Measurements from ENCODE around the gene SIGLEC12.
"Not testable (repeated sequence)": the region's sequence is repeated elsewhere in the genome, so short reads cannot be mapped to it uniquely, and the experiment has no call there.

The SIGLEC12 gene

GRCh38 chr19:51458051-51458645, 43.5 kb downstream of the SIGLEC12 start, which contains the start of gene SIGLEC8:
Gene SIGLEC8 (minus strand): TSS chr19:51458454. CDS start chr19:51458387, 67 bp downstream.
- no peak for DNase-seq (ENCODE audit: low read depth)

GRCh38 chr19:51457351-51458013, 44.1 kb downstream of the SIGLEC12 start:
- no peak for DNase-seq (ENCODE audit: low read depth)

GRCh38 chr19:51456541-51457290, 44.9 kb downstream of the SIGLEC12 start:
- no peak for DNase-seq (ENCODE audit: low read depth)

DNA sequence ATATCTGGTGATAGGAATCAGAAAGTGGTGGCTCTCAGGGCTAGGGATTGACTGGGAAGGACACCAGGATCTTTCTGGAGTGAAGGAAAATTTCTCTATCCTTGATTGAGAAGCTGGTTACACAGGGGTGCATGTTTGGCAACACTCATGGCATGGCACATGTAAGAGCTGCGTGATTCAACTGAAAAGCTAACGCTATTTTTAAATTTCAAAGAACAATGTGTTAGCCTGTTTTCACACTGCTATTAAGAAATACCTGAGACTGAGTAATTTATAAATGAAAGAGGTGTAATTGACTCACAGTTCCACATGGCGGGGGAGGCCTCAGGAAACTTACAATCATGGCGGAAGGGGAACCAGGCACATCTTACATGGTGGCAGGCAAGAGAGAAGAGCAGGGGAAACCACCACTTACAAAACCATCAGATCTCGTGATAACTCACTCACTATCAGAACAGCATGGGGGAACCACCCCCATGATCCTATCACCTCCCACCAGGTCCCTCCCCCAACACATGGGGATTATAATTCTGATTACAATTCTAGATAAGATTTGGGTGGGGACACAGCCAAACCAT, 50.8 kb downstream of the SIGLEC12 start:
- peak; percentile 57 for DNase-seq (ENCODE audit: low read depth)

GRCh38 chr19:51448411-51449016, 53.1 kb downstream of the SIGLEC12 start:
- DNase-seq (ENCODE audit: low read depth), result peak; percentile 57

- no peak for DNase-seq (ENCODE audit: low read depth)
These were observed 53.6 kb downstream of the SIGLEC12 start for GRCh38 chr19:51448011-51448410.

GRCh38 chr19:51447510-51447909, 54.1 kb downstream of the SIGLEC12 start:
- not testable (repeated sequence) for DNase-seq (ENCODE audit: low read depth)

DNA sequence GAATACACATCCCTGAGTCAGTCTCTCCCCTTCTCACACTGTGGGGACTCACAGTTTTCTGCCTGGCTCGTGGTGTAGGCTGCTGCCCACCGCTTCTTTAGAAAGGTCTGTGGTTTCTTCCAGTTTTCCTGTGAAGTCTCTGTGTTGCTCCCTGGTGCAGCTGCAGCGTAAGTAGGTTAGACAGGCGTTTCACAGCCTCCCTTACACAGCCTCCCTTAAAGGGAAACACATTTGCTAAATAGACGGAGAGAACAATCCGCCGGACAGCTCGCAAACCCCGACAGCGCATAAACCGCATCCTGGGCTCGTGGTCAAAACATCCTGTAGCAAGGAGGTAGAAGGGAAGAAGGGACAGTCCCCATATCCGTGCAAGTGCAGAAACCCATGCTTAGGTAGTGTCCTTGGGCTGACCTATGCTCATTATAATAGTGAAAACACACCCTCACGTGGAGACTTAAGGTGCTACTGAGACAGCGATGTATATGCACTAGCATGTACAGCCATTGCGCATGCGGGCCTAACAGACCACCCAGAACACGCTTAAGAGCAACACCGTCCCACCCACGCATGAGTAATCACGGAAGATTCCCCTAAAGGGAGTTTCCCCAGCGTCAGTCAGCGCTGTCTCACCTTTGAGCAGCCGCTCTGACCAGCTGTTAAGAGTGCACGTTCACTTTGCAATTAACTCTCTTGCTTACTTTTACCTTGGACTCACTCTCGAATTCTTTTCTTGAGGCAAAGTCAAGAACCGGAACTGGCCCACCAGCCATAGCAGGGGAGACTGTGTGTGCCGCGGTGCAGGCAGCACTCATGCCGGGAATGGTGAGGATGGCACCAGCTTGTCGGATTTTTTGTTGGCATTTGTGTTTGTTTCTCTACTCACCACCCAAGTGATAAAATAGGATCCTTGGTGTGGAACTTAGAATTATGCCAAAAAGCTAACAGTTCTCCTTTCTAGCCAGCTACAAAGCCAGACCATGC, 59.9 kb downstream of the SIGLEC12 start:
- peak; percentile 90 for DNase-seq (ENCODE audit: low read depth)
